Loucy (cell line): ENCODE data around the gene C3orf70.

ENCODE experiments used
- H2AFZ ChIP-seq: fragments of 200-600 bp; sonication (generic); 2 replicates; pipeline ENCODE4 v1.6.0; 2016; ENCODE audit warnings: antibody characterized with exemption, mild to moderate bottlenecking, low read length, moderate library complexity
- H3F3A ChIP-seq: fragments of 200-600 bp; 2 replicates; pipeline ENCODE4 v1.6.0; 2016; ENCODE audit warnings: antibody characterized with exemption, low read depth, mild to moderate bottlenecking
- H3K27me3 ChIP-seq: fragments of 200-600 bp; sonication (generic); 2 replicates; pipeline ENCODE4 v1.6.1; 2014; ENCODE audit warnings: low read length, mild to moderate bottlenecking; ENCODE audit not compliant: insufficient read depth, poor library complexity, severe bottlenecking
- H3K36me3 ChIP-seq: fragments of 200-600 bp; sonication (generic); 2 replicates; pipeline ENCODE4 v1.6.1; 2016; ENCODE audit warnings: low read length; ENCODE audit not compliant: insufficient read depth
- H3K4me1 ChIP-seq: fragments of 200-600 bp; sonication (generic); 2 replicates; pipeline ENCODE4 v1.5.1; 2014; ENCODE audit warnings: low read length, mild to moderate bottlenecking; ENCODE audit not compliant: insufficient read depth, poor library complexity, severe bottlenecking
- H3K4me2 ChIP-seq: fragments of 200-600 bp; sonication (generic); 2 replicates; pipeline ENCODE4 v1.6.0; 2014; ENCODE audit warnings: antibody characterized with exemption, low read length, low read depth, mild to moderate bottlenecking; ENCODE audit not compliant: poor library complexity, severe bottlenecking
- H3K4me3 ChIP-seq: fragments of 200-600 bp; sonication (generic); 2 replicates; pipeline ENCODE4 v1.5.1; 2014; ENCODE audit warnings: low read length, mild to moderate bottlenecking, mixed read lengths; ENCODE audit not compliant: poor library complexity, severe bottlenecking
- H3K79me2 ChIP-seq: fragments of 200-600 bp; sonication (generic); 2 replicates; pipeline ENCODE4 v1.6.1; 2014; ENCODE audit warnings: low read length; ENCODE audit not compliant: insufficient read depth
- H3K9ac ChIP-seq: fragments of 200-600 bp; sonication (generic); 2 replicates; pipeline ENCODE4 v1.6.0; 2014; ENCODE audit warnings: mild to moderate bottlenecking, low read depth, low read length, moderate library complexity; ENCODE audit not compliant: poor library complexity, severe bottlenecking
- H3K9me2 ChIP-seq: fragments of 200-600 bp; sonication (generic); replicated peaks from 2 replicates; pipeline ENCODE4 v1.6.1; 2016; ENCODE audit warnings: low read depth, low read length, mixed read lengths
- H3K9me3 ChIP-seq: fragments of 200-600 bp; sonication (generic); 2 replicates; pipeline ENCODE4 v1.6.1; 2014; ENCODE audit warnings: mild to moderate bottlenecking, antibody characterized with exemption, low read length, low read depth; ENCODE audit not compliant: insufficient read depth
- H4K20me1 ChIP-seq: fragments of 200-600 bp; sonication (generic); 2 replicates; pipeline ENCODE4 v1.6.0; 2014; ENCODE audit warnings: antibody characterized with exemption, low read length, mild to moderate bottlenecking; ENCODE audit not compliant: insufficient read depth, poor library complexity, severe bottlenecking
- CTCF ChIP-seq: fragments of 200-600 bp; sonication (generic); conservative IDR thresholded peaks from 2 replicates; pipeline ENCODE4 v1.5.1; 2014; ENCODE audit warnings: mild to moderate bottlenecking, antibody characterized with exemption, low read length
- EZH2phosphoT487 ChIP-seq: fragments of 200-600 bp; IDR thresholded peaks from 2 replicates; pipeline ENCODE4 v1.6.1; 2018; ENCODE audit warnings: antibody characterized with exemption, mild to moderate bottlenecking, moderate library complexity, borderline replicate concordance

The C3orf70 gene

GRCh38 chr3:185188816-185189215 lies 36.0 kb upstream of the C3orf70 start:
- H3K9ac ChIP-seq, result no peak overlapping the region
- H3F3A ChIP-seq, result no peaks in the 10 kb centered on the region
- no peaks in the 10 kb centered on the region for H3K4me1 ChIP-seq
- H3K9me2 ChIP-seq, result no peaks in the 10 kb centered on the region
- H3K27me3 ChIP-seq, result no peaks in the 10 kb centered on the region
- H3K36me3 ChIP-seq, result no peaks in the 10 kb centered on the region
- no peaks in the 10 kb centered on the region for H4K20me1 ChIP-seq
- no peak overlapping the region for H3K4me3 ChIP-seq
- H3K9me3 ChIP-seq, result no peaks in the 10 kb centered on the region
- no peak overlapping the region for H2AFZ ChIP-seq
- no peak overlapping the region for H3K4me2 ChIP-seq
- no peaks in the 10 kb centered on the region for H3K79me2 ChIP-seq
- TF ChIP-seq EZH2phosphoT487, result no peak
- TF ChIP-seq CTCF, result no peak

GRCh38 chr3:185187391-185187790 lies 34.5 kb upstream of the C3orf70 start:
- no peak overlapping the region for H3K9ac ChIP-seq
- H3K79me2 ChIP-seq, result no peaks in the 10 kb centered on the region
- H3K9me2 ChIP-seq, result no peaks in the 10 kb centered on the region
- no peaks in the 10 kb centered on the region for H3K36me3 ChIP-seq
- H3K4me1 ChIP-seq, result no peaks in the 10 kb centered on the region
- no peak overlapping the region for H2AFZ ChIP-seq
- no peak overlapping the region for H3K4me2 ChIP-seq
- TF ChIP-seq EZH2phosphoT487, result no peak
- no peaks in the 10 kb centered on the region for H3K9me3 ChIP-seq
- H4K20me1 ChIP-seq, result no peaks in the 10 kb centered on the region
- H3F3A ChIP-seq, result no peaks in the 10 kb centered on the region
- H3K4me3 ChIP-seq, result no peak overlapping the region
- no peaks in the 10 kb centered on the region for H3K27me3 ChIP-seq

- Histone ChIP-seq H3K36me3 (no peaks in the 10 kb centered on the region), H3K9me2 (no peaks in the 10 kb centered on the region), H3K79me2 (no peaks in the 10 kb centered on the region), H3K4me2 (no peak overlapping the region), H3F3A (no peaks in the 10 kb centered on the region), H3K4me1 (peaks cover 19% of the 10 kb centered on the region), H4K20me1 (no peaks in the 10 kb centered on the region), H3K4me3 (no peak overlapping the region), H3K9ac (no peak overlapping the region), H3K27me3 (no peaks in the 10 kb centered on the region), H2AFZ (no peak overlapping the region), H3K9me3 (no peaks in the 10 kb centered on the region)
- TF ChIP-seq CTCF, result peak; percentile 84
- no peak for TF ChIP-seq EZH2phosphoT487
Observed at GRCh38 chr3:185176750-185177359, 24.0 kb upstream of the C3orf70 start.

GRCh38 chr3:185175370-185175987 lies 22.6 kb upstream of the C3orf70 start:
- H3K9me2 ChIP-seq, result no peaks in the 10 kb centered on the region
- H3K79me2 ChIP-seq, result no peaks in the 10 kb centered on the region
- H3K4me1 ChIP-seq, result peaks cover 18% of the 10 kb centered on the region
- H3K27me3 ChIP-seq, result no peaks in the 10 kb centered on the region
- no peaks in the 10 kb centered on the region for H3K9me3 ChIP-seq
- peak overlapping the region; percentile 29 for H3K9ac ChIP-seq
- TF ChIP-seq EZH2phosphoT487, result no peak
- TF ChIP-seq CTCF, result no peak
- H3K36me3 ChIP-seq, result no peaks in the 10 kb centered on the region
- peak overlapping the region; percentile 49 for H3K4me2 ChIP-seq
- H3K4me3 ChIP-seq, result peak overlapping the region; percentile 28
- H2AFZ ChIP-seq, result peak overlapping the region; percentile 93
- no peaks in the 10 kb centered on the region for H4K20me1 ChIP-seq
- no peaks in the 10 kb centered on the region for H3F3A ChIP-seq
